Skin of body (tissue), 2 donors: Measurements from ENCODE around the gene NQO1. TPM values are rescaled to one million over a fixed set of nuclear protein-coding genes. Genes with fewer than 3 reads are reported as not detected.
"Not testable (repeated sequence)": the region's sequence is repeated elsewhere in the genome, so short reads cannot be mapped to it uniquely, and the experiment has no call there.

Experiments used
- DNase-seq: peaks from one replicate; lab custom pipeline; 2025; lab: John Stamatoyannopoulos, UW
- total RNA-seq: library from RNA; depleted of rRNA; stranded (reverse); fragments of >200 nt; gene quantifications from one replicate; pipeline ENCODE4 v1.2.3, GENCODE V29; 2014

Gene NQO1
- total RNA-seq, 1 donor from 2014 or later = 4.7 TPM

DNA sequence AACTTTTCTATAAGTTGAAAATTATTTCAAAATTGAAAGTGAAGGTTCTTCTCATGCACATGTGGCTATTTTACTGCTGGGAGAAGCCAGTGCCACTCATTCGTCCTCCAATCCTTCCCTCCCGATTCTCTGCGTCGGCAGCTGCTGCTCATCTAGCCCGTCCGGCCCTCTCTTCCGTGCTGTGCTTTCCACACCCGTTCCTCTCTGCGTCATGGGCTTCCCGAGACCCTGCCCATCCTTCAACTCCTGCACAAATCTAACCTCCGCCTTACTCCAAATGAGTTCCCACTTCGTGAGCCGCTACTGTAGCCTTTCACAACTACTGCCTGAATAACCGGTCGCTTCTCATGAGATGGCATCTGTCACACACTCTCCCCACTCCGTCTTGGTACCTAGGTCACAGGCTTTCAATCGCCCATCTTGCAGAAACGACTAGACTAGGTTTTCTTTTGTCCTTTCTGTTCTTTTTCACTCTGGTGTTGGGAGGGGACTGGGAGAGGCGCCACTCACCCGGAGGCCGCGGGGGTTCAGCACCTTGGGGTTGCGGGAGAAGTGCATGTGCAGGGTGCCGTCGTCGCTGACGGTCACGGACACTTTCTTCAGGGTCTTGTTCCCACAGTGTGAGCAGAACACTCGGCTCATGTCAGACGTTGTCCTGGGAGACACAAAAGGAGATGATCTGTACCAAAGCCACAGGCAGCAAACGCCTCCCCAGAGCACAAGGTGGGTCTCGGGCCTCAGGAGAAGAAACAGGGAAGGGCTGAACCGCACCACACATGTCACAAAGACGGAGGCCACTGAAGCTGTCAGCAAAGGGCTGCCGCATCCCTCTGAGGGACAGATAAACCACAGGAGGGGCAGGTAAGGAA, 18.2 kb upstream of the NQO1 start:
- DNase-seq = no peak

DNA sequence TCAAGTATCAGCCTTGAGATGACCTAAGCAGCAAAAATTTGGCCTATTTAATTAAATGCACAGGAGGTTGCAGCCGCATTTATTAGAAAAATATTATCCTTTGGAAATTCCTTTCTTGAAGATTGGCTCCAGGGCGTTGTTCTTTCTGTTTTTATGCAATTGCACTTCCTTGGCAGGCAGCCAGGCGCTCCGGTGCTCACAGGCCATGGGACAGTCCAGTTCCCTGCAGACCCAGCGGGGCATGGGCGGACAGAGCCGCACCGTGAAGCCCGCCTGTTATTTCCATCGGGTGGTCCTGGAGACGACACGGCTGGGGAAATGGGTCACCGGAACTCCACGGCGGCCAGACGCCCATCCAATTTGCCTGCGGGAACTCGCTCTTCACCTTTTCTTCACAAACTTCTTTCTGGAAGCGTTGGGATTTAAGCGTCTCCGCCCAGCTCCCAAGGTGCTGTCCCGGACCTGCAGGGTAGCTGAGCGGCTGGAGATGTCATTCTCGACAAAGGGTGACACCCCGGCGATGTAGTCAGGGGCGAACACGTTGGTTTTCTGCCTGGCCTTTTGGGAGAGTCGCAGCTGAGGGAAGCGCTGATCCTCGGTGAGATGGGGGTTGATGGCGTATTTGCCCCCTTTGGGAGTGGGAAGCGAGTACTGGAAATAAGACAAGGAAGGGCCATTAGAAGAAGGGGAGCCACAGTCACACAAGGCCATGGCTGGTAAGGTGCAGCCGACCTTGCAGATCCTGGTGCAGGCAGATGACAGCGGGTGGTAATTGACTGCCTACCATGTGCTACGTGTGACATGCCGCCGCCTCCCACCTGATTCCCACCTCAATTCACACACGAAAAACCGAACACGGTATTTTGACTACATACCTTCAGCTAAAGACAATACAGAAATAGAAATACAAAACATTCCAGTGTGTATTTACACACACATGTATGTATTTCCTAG, 15.9 kb upstream of the NQO1 start:
- no peak for DNase-seq

DNA sequence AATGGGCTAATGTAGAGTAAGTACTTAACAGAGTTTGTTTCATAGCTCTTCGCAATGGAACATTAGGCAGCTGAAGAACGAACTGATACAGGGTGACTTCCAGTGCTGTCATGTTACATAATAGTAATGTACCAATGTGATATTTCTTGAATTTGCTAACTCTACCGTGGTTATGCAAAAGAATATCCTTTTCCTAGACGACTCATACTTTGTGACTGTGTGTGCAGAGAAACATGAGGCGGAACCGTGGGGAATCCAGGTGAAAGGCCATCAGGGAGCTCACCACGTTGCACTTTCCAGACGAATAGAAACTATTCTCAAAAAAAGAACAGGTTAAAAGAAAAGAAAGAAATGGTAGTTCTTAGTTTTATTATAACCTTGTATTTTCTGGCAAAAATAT, 15.2 kb upstream of the NQO1 start:
- no peak for DNase-seq

DNA sequence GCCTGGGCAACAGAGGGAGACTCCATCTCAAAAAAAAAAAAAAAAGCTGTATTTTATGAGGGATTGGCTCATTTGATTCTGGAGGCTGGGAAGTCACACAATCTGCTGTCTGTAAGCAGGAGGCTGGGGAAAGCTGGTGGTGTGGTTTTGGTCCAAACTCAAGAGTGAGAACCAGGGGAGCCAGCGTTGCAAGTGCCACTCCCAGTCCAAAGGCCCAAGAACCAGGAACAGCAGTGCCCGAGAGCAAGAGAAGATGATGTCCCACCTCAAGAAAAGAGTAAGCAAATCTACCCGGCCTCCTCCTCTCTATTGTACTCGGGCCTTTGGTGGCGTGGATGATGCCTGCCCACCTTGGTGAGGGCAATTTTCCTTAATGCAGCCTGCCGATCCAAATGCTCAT, 5.7 kb upstream of the NQO1 start:
- DNase-seq = no peak

DNA sequence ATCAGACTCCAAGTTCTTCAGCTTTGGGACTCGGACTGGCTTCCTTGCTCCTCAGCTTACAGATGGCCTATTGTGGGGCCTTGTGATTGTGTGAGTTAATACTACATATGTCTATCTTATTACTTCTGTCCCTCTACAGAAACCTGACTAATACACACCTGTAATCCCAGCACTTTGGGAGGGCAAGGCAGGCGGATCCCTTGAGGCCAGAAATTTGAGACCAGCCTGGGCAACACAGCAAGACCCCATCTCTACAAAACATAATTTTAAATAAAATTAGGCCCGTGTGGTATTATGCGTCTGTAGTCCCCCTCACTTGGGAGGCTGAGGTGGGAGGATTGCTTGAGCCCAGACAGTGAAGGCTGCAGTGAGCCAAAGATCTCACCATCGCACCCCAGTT, 4.9 kb upstream of the NQO1 start:
- not testable (repeated sequence) for DNase-seq

DNA sequence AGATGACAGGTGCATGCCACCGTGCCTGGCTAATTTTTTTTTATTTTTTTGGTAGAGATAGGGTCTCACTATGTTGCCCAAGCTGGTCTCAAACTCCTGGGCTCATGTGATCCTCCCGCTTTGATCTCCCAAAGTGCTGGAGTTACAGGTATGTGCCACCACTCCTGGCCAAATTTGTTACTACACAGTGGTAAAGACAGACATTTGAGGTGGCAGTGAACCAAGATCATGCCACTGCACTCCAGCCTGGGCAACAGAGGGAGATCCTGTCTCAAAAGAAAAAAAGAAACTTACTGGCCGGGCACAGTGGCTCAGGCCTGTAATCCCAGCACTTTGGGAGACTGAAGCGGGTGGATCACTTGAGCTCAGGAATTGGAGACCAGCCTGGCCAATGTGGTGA, 2.7 kb upstream of the NQO1 start:
- not testable (repeated sequence) for DNase-seq

DNA sequence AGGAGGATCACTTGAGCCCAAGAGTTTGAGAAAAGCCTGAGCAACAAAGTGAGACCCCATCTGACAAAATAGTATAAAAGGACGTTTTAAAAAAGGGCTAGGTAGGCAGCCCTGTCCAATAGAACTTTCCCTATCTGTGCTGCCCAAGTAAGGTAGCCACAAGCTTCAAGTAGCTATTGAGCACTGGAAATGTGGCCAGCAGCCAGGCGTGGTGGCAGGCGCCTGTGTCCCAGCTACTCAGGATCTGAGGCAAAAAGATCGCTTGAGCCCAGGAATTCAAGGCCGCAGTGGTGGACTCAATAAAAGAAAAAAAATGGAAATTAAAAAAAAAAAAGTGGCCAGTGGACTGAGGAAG, 1.5 kb upstream of the NQO1 start:
- no peak for DNase-seq

DNA sequence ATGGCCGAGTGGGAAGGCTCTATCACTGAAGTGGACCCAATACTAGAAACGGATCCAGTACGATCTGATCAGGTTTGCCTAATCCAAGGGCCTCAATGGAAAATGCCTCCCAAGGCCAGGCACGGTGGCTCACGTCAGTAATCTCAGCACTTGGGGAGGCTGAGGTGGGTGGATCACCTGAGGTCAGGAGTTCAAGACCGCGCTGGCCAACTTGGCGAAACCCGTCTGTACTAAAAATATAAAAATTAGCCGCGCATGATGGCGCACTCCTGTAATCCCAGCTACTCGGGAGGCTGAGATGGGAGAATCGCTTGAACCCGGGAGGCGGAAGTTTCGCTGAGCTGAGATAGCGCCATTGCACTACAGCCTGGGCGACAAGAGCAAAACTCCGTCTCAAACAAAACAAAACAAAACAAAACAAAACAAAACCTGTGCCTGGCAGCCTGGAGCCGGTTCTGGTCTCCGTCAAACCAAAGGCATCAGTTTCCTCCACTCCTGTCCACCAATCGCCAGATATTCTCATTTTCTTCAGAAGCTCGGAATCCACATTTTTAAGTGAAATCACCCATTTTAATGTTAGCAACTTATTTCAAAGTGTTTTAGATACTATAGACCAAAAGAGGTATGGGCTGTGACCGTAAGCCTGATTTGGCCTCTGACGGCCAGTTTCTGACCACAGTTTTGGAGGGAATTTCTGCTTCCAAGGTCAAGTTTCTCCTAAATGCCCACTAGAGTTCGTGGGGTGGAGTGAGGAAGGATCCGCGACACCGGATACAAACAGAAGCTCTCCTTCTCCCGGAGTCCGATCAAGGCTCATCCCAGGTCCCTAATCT, 664 bp downstream of the NQO1 start:
- no peak for DNase-seq

DNA sequence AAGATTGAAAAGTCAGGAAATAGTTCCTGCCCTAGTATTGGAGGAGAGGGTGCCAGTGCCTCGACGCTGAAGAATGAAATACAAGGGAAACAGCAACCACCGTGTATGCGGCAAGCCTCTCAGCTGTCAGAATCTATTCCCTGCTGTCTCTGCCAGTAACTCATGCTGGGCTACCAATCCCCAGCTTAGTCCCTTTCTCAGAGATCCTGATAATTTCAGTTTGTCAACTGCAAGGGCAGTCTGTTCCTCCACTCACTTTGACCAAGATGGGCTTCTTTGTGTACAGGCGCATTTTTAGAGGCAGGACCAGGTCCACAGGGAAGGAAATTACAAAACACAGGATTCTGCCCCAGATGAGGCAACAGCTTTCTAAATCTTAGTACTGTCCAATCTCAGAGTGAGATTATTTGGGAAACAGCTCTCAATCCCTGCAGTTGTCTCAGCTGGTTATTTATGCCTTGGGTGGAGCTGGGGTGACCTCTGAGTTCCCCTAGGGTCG, 1.3 kb downstream of the NQO1 start:
- DNase-seq = no peak

DNA sequence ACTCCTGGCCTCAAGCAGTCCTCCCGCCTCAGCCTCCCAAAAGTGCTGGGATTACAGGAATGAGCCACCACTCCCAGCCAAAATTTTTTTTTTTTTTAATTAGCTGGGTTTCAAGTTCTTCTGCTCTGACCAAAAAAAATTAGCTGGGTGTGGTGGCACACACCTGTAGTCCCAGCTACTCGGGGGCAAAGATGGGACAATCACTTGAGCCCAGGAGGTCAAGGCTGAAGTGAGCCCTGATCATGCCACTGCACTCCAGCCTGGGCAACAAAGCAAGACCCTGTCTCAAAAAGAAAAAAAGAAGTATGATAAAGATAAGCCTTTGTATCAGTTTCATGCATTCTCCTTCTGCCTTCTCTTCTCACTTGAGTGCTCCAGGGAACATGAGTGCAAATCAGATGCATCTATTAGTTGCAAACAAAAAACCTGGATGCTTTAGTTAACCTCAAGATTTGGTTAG, 1.9 kb downstream of the NQO1 start:
- no peak for DNase-seq

DNA sequence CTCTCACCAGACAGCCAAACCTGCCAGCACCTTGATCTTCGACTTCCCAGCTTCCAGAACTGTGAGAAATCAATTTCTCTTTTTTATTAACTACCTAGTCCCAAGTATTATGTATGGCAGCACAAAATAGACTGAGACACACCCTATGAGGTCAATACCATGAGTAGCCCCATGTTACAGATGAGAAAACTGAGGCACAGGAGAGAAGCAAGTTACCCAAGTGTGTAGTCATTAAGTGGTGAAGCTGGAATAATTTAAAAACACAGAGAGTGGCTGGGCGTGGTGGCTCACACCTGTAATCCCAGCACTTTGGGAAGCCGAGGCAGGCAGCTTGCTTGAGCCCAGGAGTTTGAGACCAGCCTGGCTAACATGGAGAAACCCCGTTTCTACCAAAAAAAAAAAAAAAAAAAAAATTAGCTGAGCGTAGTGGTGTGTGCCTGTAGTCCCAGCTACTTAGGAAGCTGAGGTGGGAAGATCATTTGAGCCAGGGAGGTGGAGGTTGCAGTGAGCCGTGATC, 4.9 kb downstream of the NQO1 start:
- DNase-seq = no peak

DNA sequence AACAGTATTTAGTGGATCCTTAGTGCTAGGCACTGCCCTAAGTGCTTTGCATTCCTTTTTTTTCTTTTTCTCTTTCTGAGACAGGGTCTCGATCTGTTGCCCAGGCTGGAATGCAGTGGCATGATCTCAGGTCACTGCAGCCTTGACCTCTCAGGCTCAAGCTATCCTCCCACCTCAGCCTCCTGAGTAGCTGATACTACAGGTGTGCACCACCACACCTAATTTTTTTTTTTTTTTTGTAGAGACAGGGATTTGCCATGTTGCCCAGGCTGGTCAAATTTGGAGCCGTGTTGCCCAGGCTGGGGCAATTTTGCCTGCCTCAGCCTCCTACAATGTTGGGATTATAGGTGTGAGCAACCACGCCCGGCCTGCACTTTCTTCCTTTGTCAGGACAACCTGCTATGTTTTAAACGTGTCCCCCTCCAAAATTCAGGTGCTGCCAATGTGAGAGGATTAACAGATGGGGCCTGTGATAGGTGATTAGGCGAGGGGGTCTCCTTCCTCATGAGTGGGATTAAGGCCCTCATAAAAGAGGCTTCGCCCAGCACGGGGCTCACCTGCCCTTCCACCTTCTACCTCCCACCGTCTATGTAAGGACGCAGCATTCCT, 5.4 kb downstream of the NQO1 start:
- no peak for DNase-seq

DNA sequence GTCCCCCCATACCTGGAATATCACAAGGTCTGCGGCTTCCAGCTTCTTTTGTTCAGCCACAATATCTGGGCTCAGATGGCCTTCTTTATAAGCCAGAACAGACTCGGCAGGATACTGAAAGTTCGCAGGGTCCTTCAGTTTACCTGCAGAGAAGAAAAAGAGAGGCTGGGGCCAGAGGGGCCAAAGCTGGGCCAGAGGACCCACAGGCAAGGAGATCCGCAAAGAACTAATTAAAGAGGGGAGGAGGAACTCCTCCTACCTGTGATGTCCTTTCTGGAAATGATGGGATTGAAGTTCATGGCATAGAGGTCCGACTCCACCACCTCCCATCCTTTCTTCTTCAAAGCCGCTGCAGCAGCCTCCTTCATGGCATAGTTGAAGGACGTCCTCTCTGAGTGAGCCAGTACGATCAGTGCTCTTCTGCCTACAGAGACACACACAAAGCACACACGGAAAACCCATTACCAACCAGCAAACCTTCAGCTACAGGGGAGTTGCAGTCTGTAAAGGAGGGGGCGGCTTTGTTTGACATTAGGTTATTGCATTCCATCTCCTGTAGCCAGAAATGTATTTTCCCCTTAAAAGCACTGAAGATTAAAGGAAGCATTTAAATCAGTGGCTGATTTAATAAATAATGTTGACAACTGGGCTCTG, 8.1 kb downstream of the NQO1 start:
- no peak for DNase-seq

DNA sequence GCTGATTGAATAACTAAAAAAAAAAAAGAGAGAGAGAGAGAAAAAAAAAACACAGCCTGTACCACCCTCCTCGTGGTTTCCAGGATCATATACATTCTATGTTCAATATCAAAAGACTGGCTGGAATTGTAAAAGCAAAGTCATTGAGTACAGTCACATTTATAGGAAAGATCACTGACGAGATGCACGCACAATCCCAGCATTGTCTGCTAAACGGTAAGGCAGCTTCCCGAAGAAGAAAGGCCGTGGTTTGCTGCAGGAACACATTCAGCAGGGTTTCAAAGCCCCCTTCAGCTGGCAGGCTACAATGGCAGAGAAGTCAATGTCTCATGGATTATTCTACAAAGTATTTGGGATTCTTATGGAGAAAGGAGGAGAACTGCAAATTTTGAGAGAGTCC, 9.3 kb downstream of the NQO1 start:
- DNase-seq = no peak

DNA sequence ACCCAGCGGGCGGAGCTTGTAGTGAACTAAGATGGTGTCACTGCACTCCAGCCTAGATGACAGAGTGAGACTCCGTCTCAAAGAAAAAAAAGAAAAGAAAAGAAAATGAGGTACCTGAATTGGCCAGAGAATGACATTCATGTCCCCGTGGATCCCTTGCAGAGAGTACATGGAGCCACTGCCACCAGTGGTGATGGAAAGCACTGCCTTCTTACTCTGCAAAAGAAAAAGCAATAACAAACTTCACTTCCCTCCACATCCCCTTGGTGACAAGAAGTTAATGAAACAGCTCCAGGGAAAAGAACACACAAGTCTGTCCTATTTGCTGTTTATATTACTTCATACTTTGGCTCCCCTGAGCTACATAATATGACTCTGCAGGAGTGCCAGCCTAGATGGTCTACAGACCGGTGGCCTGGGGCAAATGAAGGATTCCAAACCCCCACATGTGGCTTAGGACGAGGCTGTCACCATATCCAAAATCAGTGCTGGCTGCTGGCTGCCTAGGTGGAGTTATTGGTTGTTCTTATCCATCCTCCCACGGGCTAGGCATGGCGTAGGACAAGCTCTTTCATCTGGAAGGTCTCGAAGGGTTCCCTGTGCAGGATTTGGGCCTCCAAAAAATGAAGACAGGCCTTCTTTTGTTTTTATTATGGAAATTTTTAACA, 13.3 kb downstream of the NQO1 start:
- DNase-seq = no peak

DNA sequence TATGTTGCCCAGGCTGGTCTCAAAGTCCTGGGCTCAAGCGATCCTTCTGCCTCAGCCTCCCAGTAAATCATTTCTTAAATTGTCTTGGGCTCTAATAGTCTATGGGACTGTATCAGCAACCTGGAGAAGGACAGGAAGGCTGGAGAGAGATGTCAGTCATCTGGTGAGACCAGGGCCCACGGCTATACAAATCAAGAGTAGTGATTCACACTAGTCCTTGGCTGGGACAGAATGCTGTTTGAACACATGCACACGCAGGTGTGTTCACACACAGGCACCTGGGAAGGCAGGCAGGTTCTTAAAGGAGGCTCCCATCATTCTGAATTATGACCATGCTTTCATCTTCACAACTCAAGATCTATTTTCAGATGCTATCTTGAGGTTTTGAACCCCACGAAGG, 14.1 kb downstream of the NQO1 start:
- DNase-seq = no peak

DNA sequence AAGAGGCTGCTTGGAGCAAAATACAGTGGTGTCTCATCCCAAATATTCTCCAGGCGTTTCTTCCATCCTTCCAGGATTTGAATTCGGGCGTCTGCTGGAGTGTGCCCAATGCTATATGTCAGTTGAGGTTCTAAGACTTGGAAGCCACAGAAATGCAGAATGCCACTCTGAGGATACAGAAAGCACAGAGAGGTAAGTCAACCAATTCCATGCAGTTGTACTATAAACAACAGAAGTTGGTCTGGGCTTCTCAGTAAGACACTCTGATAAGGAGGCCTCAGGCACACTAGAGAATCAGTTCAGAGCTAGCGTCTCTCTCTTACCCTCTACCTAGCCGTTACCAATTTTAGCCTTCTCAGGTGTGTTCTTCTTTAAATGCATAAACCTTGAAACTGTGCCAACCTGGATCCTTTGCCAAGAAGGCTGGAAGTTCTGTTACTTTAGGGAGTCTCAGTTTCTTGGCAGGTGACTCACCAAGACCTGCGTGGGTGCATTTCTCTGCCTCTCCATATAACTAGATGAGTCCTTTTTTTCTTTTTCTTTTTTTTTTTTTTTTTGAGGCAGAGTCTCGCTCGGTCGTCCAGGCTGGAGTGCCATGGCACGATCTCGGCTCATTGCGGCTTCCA, 15.1 kb downstream of the NQO1 start:
- no peak for DNase-seq

DNA sequence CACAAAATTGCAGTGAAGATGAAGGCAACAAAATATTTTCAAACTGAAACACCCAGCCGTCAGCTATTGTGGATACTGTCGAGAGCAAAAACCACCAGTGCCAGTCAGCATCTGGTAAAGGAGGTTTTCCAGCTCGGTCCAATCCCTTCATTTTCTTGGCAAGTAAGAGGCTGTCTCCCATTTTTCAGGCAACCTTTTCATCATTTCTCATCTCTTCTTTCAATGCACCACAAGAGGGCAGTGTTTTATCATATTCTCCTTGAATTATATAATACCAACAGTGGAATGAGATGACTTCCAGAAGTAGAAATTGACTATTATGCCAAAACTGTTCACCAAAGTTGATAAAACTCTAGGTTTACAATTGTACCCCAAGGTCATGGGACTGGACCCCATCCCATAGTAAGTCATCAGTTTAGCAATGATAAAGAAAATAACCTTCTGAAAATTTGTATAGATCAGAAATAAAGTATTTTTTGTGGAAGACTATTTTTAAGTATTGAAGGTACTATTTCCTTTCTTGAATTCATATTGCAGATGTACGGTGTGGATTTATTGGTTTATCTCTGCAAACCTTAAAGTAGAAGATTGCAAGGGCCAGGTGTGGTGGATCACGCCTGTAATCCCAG, 16.8 kb downstream of the NQO1 start:
- DNase-seq = peak; percentile 30
